HG03108 (cell line): Measurements from ENCODE around the gene SAMMSON.

Source experiments
- ATAC-seq: cut with Tn5 transposase; IDR thresholded peaks from one replicate; pipeline ENCODE4 v1.9.1; 2021; ENCODE audit warnings: moderate library complexity; ENCODE audit not compliant: unreplicated experiment

The SAMMSON gene

DNA sequence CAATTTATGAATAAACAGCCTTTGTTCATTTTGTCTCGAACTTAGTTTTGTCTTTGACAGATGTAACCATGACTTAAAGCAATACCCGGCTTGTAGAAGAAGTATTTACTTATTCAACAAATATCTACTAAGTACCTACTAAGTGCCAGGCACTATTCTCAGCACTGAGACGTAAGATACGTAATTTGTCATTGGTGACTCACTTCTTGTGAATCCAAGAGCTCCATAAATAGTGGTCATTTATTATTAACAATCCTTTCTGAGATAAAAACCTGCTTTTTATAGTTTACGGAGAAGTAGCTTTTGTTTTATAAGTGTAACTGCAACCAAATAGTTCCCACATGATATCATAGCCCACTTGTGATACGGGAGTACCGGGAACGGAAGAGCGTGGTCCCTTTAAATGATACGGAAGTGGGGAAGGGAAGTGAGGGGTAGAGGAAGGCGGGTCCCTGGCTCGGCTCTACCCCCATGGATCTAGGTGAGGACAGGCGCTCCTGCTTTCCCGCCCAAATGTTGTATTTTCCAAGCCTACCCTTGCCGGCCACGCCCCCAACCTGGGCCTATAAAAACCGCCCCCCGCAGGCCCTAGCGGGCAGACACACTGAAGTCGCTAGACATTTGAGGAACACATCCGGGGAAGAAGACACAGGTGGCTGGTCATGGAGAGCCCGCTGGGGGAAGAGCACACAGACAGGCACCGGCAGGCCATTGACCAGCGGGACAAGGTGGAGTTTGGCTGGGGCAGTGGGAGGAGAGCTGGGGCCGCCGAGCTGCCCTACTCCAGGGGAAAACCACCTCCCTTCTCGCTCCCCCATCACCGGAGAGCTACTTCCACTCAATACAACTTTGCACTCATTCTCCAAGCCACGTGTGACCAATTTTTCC, at the start of gene SAMMSON:
Gene SAMMSON (plus strand): TSS at position 594 of the 888 bp plus-strand sequence.
- no peak for ATAC-seq

DNA sequence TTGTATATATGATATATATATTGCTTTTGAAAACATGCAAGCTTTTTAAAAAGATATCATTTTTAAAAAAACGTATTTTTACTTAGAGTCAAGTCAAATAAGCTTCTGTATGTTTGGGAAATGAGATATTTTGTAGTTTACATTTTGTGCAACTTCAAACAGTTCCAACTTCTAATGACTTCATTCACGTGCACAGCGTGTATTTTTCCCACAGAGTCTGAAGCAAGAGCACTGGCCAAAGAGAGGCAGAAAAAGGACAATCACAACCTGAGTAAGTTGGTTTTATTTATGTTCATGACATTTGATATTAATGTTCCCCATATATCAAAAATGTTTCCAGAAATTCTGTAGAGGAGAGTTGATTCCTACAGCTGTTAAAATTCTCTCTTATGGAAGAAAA, 47.9 kb upstream of the SAMMSON start:
- ATAC-seq, result no peak

GRCh38 chr3:69959581-69959980, 40.0 kb upstream of the SAMMSON start:
- no peak for ATAC-seq

DNA sequence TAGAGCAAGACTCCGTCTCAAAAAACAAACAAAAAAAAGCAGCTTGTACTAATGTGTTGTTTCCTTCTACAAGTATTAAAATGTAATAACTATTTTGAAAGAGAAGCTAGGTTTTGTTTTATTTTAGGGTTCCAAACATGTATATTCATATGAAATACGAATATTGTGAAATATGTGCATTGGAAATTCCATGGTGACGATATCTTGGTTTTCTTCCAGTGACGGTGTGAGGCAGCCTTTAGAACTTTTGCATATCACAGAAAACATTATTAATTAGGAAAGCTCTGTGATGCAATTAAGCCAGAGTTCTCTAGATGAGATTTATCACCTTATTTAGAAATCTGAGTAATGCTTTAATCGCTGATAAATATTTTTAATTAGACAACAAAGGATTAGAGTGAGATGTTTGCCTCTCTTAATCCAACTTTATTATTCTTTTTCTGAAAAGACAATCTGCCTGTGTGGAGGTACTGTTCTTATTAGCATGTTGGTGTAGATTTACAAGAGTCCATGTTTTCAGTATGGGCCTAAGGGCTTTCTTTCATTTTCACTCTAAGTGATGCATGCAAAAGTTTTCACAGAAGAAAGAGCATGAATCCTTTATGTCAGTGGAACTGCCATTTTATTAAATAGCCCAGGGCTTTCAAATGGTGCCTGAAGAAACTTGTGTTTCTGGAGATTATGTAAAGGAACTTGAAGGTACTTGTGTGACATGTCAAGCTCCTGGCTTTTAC, 37.7 kb upstream of the SAMMSON start:
- ATAC-seq, result no peak

- ATAC-seq, result no peak
These were observed 35.9 kb upstream of the SAMMSON start for GRCh38 chr3:69963643-69964042.

GRCh38 chr3:69967156-69967555, 32.4 kb upstream of the SAMMSON start:
- ATAC-seq, result no peak

GRCh38 chr3:69970827-69971226, 28.7 kb upstream of the SAMMSON start:
- no peak for ATAC-seq

GRCh38 chr3:69972672-69973071, 26.9 kb upstream of the SAMMSON start:
- ATAC-seq, result no peak

GRCh38 chr3:69976021-69976420, 23.5 kb upstream of the SAMMSON start:
- ATAC-seq, result no peak

GRCh38 chr3:69983546-69984265, 15.8 kb upstream of the SAMMSON start:
- no peak for ATAC-seq

DNA sequence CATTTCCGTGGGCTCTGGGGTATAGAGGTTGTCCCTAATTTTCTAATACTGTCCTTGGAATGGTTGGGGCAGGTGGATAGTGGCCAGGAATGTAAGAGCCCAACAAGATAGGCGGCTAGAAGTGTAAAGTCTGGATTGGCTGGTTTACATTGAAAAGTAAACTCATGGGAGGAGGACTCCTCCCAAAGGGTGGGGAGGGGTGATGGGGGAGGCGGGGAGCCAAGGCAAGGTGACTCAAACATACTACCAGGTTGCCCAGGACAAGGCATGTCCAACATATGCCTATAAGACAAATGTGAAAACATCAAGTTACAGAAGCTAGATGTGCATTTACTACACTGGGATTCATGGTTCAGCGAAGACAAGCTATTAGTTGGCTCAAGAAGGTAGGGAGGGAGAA, 14.3 kb upstream of the SAMMSON start:
- no peak for ATAC-seq

- no peak for ATAC-seq
These were observed 13.1 kb upstream of the SAMMSON start for GRCh38 chr3:69986419-69986818.

DNA sequence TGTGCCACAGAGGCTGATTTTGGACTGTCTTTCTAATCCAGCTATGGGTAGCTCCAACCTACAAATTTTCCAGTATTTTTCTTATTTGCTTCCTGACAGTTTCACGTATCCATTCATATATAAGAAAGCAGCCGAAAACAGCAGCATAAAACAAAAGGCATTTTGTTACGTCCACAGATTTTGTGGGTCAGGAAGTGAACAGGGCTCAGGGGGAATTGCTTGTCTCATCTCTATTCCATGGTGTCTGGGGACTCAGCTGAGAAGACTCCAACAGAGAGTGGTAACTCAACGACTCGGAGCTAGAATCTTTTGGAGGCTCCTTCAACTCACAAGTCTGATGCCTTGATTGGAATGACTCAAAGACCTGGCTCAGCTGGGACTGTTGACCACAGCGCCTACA, 11.7 kb upstream of the SAMMSON start:
- no peak for ATAC-seq

DNA sequence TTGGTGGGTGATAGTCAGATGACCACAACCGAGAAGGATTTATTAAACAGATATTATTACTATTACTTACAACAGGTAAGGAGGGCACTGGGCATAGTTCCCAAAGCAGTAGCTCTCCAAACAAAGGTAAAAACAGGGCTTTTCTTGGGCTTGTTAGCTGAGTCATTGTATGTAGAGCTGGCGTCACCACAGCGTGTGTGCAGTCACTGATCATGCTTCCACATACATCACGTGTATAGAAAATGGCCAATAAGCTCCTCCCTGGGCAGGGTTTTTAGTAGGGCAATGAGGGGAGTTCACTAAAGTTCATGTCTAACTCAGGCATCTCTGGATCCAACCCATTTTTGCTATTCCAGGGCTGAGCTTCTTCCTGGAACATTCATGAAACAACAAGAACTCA, 5.8 kb upstream of the SAMMSON start:
- no peak for ATAC-seq

DNA sequence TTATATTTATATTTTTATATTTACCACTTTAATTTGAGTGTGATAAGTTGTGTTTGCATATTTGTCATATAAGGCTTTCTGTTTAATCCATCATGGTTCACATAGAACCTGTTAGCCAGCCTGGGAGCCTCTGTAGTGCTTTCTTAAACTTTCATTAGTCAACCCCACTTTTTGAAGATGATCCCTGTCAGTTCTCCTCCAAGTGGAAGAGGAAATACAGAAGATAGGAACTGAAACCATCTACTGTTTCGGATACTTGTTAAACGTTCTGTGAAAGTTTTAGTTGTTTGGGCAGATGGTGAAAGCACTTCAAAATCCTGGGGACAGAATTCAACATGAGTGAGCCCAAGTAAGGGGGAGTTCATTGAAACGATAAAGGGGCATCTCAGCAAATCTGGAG, 4.6 kb upstream of the SAMMSON start:
- ATAC-seq, result no peak

DNA sequence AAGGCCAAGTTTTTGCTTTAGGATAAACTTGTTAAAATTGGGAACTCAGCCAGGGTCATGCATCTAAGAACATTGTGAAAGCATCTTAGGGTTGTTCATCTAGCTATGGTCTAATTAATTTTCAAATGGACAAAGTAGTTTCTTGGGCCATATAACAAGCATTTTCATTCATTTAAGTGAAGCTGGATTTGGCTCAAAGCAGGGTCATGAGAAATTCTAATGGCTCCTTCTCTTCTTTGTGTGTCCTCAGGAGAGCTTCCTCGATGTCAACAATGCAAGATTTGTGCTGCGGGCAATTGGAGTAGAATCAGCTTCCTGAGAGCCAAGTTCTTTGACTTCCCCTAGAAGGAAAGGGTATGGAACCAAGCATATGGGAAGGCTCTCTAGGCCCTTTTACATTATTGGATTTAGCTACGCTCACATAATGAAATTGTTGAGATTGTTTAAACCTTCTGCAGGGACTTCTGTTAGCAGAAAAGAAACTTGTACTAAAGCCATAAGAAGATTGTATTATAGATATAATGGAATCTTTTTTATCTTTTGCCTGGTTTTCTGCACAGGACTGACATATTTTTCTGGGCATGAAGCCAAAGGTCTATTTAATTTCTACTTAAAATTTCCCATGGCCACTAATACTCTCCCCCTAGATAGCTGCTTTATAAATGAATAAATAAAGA, 1.8 kb upstream of the SAMMSON start:
- ATAC-seq, result no peak

- no peak for ATAC-seq
These were observed 784 bp upstream of the SAMMSON start for GRCh38 chr3:69998759-69999139.

- no peak for ATAC-seq
These were observed 486 bp downstream of the SAMMSON start for GRCh38 chr3:70000028-70000410.

- no peak for ATAC-seq
These were observed 1.1 kb downstream of the SAMMSON start for GRCh38 chr3:70000563-70001081.

- ATAC-seq, result no peak
These were observed 3.6 kb downstream of the SAMMSON start for GRCh38 chr3:70003119-70003518.

DNA sequence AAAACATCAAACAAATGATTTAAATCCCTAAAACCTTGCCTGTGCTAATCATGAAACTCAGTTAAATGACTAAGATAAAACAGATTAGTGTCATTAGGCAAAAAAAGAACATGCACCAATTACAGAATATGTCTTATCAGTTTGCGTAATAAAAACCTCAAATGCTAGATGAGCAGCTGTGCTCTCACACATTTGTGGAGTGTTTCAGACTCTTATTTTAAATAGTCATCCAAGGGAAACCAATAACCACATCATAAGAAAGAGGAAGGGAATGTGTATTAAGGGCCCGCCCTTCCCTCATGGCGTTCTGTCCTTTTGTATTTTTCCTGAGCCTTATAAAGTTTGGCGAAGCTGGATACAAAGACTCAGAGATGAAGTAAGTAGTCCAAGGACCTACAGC, 6.6 kb downstream of the SAMMSON start:
- no peak for ATAC-seq
